Stimulated activated CD8-positive, alpha-beta memory T cell treated with anti-CD3 and anti-CD28 coated beads, Interleukin-4, amount 100 ng/mL, for 1 hour (primary cell): ENCODE data around the gene CCND1.
"Not testable (repeated sequence)": the region's sequence is repeated elsewhere in the genome, so short reads cannot be mapped to it uniquely, and the experiment has no call there.

ENCODE experiments used
- DNase-seq, 2 donors: peaks; one replicate each; pipeline ENCODE4 v3.0.0-alpha.2; 2020; ENCODE audit warnings: low read depth in 2 of 2, low spot score in 1 of 2

The CCND1 gene

GRCh38 chr11:69687969-69688771 is 47.2 kb downstream of the CCND1 start:
- DNase-seq = not testable (repeated sequence)

- DNase-seq = no peak
These were observed 48.7 kb downstream of the CCND1 start for GRCh38 chr11:69689484-69690319.

GRCh38 chr11:69691463-69691862 is 50.5 kb downstream of the CCND1 start:
- DNase-seq = no peak

- DNase-seq = no peak
These were observed 51.5 kb downstream of the CCND1 start for GRCh38 chr11:69692422-69692821.

- DNase-seq = no peak
These were observed 53.8 kb downstream of the CCND1 start for GRCh38 chr11:69694781-69695180.

GRCh38 chr11:69695581-69695980 is 54.6 kb downstream of the CCND1 start:
- DNase-seq = no peak

- DNase-seq = not testable (repeated sequence)
These were observed 55.0 kb downstream of the CCND1 start for GRCh38 chr11:69695995-69696394.

- DNase-seq = no peak
These were observed 56.0 kb downstream of the CCND1 start for GRCh38 chr11:69696749-69697468.

GRCh38 chr11:69697469-69697843 is 56.5 kb downstream of the CCND1 start:
- DNase-seq = no peak

GRCh38 chr11:69697861-69698260 is 56.9 kb downstream of the CCND1 start:
- no peak for DNase-seq

- DNase-seq = no peak
These were observed 57.4 kb downstream of the CCND1 start for GRCh38 chr11:69698362-69698761.

- DNase-seq = no peak
These were observed 58.3 kb downstream of the CCND1 start for GRCh38 chr11:69699213-69699612.

GRCh38 chr11:69700278-69701140 is 59.6 kb downstream of the CCND1 start:
- no peak for DNase-seq

- DNase-seq = no peak
These were observed 61.3 kb downstream of the CCND1 start for GRCh38 chr11:69702239-69702691.

GRCh38 chr11:69702769-69703452 is 62.0 kb downstream of the CCND1 start:
- DNase-seq = no peak

GRCh38 chr11:69703453-69703767 is 62.5 kb downstream of the CCND1 start:
- DNase-seq = no peak
